ENCODE results near the gene HOXD9. TPM values are rescaled to one million over a fixed set of nuclear protein-coding genes. Genes with fewer than 3 reads are reported as not detected.

Gene HOXD9
- total and polyA plus RNA-seq, 2 donors (not counting 3 experiments of a cell fraction or from before 2014, with no cell fraction given): 1.9 to 3.5 TPM

DNA sequence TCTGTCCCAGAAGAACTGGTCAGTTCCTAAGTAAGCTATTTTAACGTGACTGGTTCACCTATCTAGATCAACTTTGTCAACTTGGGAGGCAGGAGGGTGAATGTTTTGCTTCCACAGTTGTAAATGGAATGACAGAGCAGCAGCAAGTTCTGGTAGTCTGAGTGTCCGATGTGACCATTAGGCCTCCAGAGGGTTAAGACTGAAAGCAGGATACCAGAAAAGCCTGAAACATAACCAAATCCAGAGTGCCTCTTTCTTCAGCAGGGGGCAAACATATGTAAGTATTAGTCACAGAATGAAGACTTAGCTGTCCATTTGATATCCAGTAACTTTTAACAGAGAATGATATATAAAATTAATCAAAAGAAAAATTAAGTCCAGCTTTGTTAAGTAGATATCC is 43.8 kb downstream of the HOXD9 start:
- H2AFZ ChIP-seq (ENCODE audit: low read depth, low read length): no peak overlapping the region
- no peaks in the 10 kb centered on the region for H3K9me3 ChIP-seq (replicated peaks; ENCODE audit: control insufficient read depth, insufficient read depth, low read length)
- TF ChIP-seq MYC (IDR thresholded peaks at IDR 0.05; ENCODE audit: low read depth, low read length): no peak
- TF ChIP-seq, protein P1, sequence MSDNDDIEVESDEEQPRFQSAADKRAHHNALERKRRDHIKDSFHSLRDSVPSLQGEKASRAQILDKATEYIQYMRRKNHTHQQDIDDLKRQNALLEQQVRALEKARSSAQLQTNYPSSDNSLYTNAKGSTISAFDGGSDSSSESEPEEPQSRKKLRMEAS (IDR thresholded peaks at IDR 0.05; ENCODE audit: insufficient read depth, insufficient read length): no peak
- no peak for TF ChIP-seq EZH2 (IDR thresholded peaks at IDR 0.05; ENCODE audit: borderline replicate concordance, low read depth, low read length, severe bottlenecking)
- TF ChIP-seq GATA2 (IDR thresholded peaks at IDR 0.05; ENCODE audit: insufficient read depth, insufficient read length, low read depth, low read length): no peak
- no peak for TF ChIP-seq JUN (IDR thresholded peaks at IDR 0.05; ENCODE audit: borderline replicate concordance, insufficient read depth, insufficient read length, low read depth)
- TF ChIP-seq POLR2AphosphoS5 (IDR thresholded peaks at IDR 0.05; ENCODE audit: insufficient read depth, low read depth, low read length): no peak
- TF ChIP-seq FOS (IDR thresholded peaks at IDR 0.05; ENCODE audit: borderline replicate concordance, insufficient read depth, low read length): no peak
- TF ChIP-seq, protein P2, sequence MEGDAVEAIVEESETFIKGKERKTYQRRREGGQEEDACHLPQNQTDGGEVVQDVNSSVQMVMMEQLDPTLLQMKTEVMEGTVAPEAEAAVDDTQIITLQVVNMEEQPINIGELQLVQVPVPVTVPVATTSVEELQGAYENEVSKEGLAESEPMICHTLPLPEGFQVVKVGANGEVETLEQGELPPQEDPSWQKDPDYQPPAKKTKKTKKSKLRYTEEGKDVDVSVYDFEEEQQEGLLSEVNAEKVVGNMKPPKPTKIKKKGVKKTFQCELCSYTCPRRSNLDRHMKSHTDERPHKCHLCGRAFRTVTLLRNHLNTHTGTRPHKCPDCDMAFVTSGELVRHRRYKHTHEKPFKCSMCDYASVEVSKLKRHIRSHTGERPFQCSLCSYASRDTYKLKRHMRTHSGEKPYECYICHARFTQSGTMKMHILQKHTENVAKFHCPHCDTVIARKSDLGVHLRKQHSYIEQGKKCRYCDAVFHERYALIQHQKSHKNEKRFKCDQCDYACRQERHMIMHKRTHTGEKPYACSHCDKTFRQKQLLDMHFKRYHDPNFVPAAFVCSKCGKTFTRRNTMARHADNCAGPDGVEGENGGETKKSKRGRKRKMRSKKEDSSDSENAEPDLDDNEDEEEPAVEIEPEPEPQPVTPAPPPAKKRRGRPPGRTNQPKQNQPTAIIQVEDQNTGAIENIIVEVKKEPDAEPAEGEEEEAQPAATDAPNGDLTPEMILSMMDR (IDR thresholded peaks at IDR 0.05; ENCODE audit: extremely low read depth in 1 of 2, insufficient read depth in 1 of 2, low read depth in 1 of 2, low read length in 2 of 2): no peak
- no peaks in the 10 kb centered on the region for H3K36me3 ChIP-seq (ENCODE audit: control insufficient read depth in 2 of 2, extremely low read depth in 1 of 2, insufficient read depth in 2 of 2, low read length in 2 of 2)
- H3K79me2 ChIP-seq (ENCODE audit: control insufficient read depth, insufficient read depth, low read length): no peaks in the 10 kb centered on the region
- DNase-seq (ENCODE audit: low read depth, low spot score): no peak
- H3K27me3 ChIP-seq (ENCODE audit: control insufficient read depth in 2 of 2, insufficient read depth in 2 of 2, low read length in 2 of 2): peaks cover 5 to 15% of the 10 kb centered on the region in 2 experiments
- no peak overlapping the region for H3K27ac ChIP-seq (ENCODE audit: insufficient read depth, low read depth, low read length)
- FAIRE-seq: no peak
- ChIA-PET CTCF (interaction anchor here (0.5 to 2.6 kb wide), 3 partner anchors 289 to 1604 kb away, joined by 3 to 11 read pairs (median 3); no protein-coding TSS in a partner anchor), POLR2A (no interaction called here)
- dilution Hi-C loops (cut with MboI; ENCODE audit: extremely low pct_ligation_motif_present, low sequenced_read_pairs) (no loop called here), intact Hi-C loops (cut with micrococcal nuclease) (no loop called here)
- H3K4me3 ChIP-seq (replicated peaks in 1 of 3; ENCODE audit: insufficient read depth in 1 of 3, low read depth in 1 of 3, low read length in 3 of 3): no peak overlapping the region
- no peak overlapping the region for H3K9ac ChIP-seq (replicated peaks; ENCODE audit: extremely low read depth, insufficient read depth, low read length)
- BruUV-seq (replicated peaks): no TSS peak
- no peaks in the 10 kb centered on the region for H4K20me1 ChIP-seq (replicated peaks; ENCODE audit: control insufficient read depth, extremely low read depth, insufficient read depth, low read length)
- H3K4me1 ChIP-seq (ENCODE audit: control insufficient read depth, extremely low read depth, insufficient read depth, low read length): peaks cover 3% of the 10 kb centered on the region
- no peak overlapping the region for H3K4me2 ChIP-seq (ENCODE audit: insufficient read depth, low read length)
- no peaks in the 10 kb centered on the region for H3K9me1 ChIP-seq (replicated peaks; ENCODE audit: control insufficient read depth, extremely low read depth, insufficient read depth, low read length)

All from endothelial cell of umbilical vein (primary cell).